Keratinocyte (primary cell): ENCODE results near the gene SBNO1. TPM values are rescaled to one million over a fixed set of nuclear protein-coding genes. Genes with fewer than 3 reads are reported as not detected.

Experiments used
- DNase-seq: peaks from one replicate; pipeline ENCODE4 v3.0.0-alpha.2; 2011; ENCODE audit warnings: low read depth, missing footprints, low spot score
- FAIRE-seq: peaks from 2 replicates; lab custom pipeline; 2011; peaks lifted over from hg19 to GRCh38; lab: Jason Lieb, UNC
- H2AFZ ChIP-seq: 2 replicates; pipeline ENCODE4 v1.6.0; 2012; ENCODE audit warnings: low read length, control low read depth, inconsistent platforms; ENCODE audit not compliant: control insufficient read depth
- H3K27ac ChIP-seq: 2 replicates; pipeline ENCODE4 v1.5.1; 2011; ENCODE audit warnings: low read length; ENCODE audit not compliant: control insufficient read depth, insufficient read depth
- H3K27me3 ChIP-seq: 3 replicates; pipeline ENCODE4 v1.6.0; 2011; ENCODE audit warnings: low read length; ENCODE audit not compliant: control insufficient read depth, insufficient read depth; ENCODE audit errors: extremely low read depth
- H3K36me3 ChIP-seq, 2 experiments: 2 replicates in 1 of 2; 3 replicates in 1 of 2; pipeline ENCODE4 v1.5.1; 2011; ENCODE audit warnings: low read length in 2 of 2, mild to moderate bottlenecking in 1 of 2; ENCODE audit not compliant: control insufficient read depth in 2 of 2, insufficient read depth in 2 of 2; ENCODE audit errors: extremely low read depth in 1 of 2
- H3K4me1 ChIP-seq: 3 replicates; pipeline ENCODE4 v1.5.1; 2011; ENCODE audit warnings: low read length; ENCODE audit not compliant: control insufficient read depth, insufficient read depth; ENCODE audit errors: extremely low read depth
- H3K4me2 ChIP-seq: 3 replicates; pipeline ENCODE4 v1.6.0; 2011; ENCODE audit warnings: low read depth, low read length; ENCODE audit not compliant: control insufficient read depth, insufficient read depth; ENCODE audit errors: extremely low read depth
- H3K4me3 ChIP-seq, 3 experiments: fragments of 200-600 bp in 1 of 3; sonication (generic) in 1 of 3; 2 replicates in 2 of 3; 3 replicates in 1 of 3; pipeline ENCODE4 v1.5.1; 2011 to 2016; ENCODE audit warnings: low read length in 3 of 3, mild to moderate bottlenecking in 3 of 3, control low read depth in 2 of 3, inconsistent platforms in 1 of 3, low read depth in 1 of 3, mixed read lengths in 1 of 3, mixed run types in 1 of 3, moderate library complexity in 1 of 3; ENCODE audit not compliant: control insufficient read depth in 2 of 3, insufficient read depth in 2 of 3; ENCODE audit errors: extremely low read depth in 1 of 3
- H3K79me2 ChIP-seq: 2 replicates; pipeline ENCODE4 v1.6.0; 2012; ENCODE audit warnings: low read length; ENCODE audit not compliant: control insufficient read depth, insufficient read depth
- H3K9ac ChIP-seq: 3 replicates; pipeline ENCODE4 v1.6.0; 2011; ENCODE audit warnings: low read length; ENCODE audit not compliant: control insufficient read depth, insufficient read depth; ENCODE audit errors: extremely low read depth
- H3K9me1 ChIP-seq: 3 replicates; pipeline ENCODE4 v1.6.0; 2011; ENCODE audit warnings: low read length; ENCODE audit not compliant: control insufficient read depth, insufficient read depth; ENCODE audit errors: extremely low read depth
- H3K9me3 ChIP-seq: 2 replicates; pipeline ENCODE4 v1.5.1; 2012; ENCODE audit warnings: low read depth, low read length; ENCODE audit not compliant: control insufficient read depth
- H4K20me1 ChIP-seq: 3 replicates; pipeline ENCODE4 v1.6.0; 2011; ENCODE audit warnings: low read length; ENCODE audit not compliant: control insufficient read depth, insufficient read depth; ENCODE audit errors: extremely low read depth
- CTCF ChIP-seq, 3 experiments: IDR thresholded peaks in 1 of 3; conservative IDR thresholded peaks in 1 of 3; optimal IDR thresholded peaks in 1 of 3; 2 replicates in 2 of 3; 3 replicates in 1 of 3; pipeline versions ENCODE3 to v1.5.1; 2011; ENCODE audit warnings: low read length in 3 of 3, mild to moderate bottlenecking in 3 of 3, moderate library complexity in 2 of 3, control low read depth in 1 of 3, inconsistent platforms in 1 of 3; ENCODE audit not compliant: insufficient read depth in 2 of 3; ENCODE audit errors: extremely low read depth in 1 of 3
- EZH2 ChIP-seq: IDR thresholded peaks from one replicate; pipeline ENCODE4 v1.6.1; 2012; ENCODE audit warnings: inconsistent platforms, mild to moderate bottlenecking, low read length, moderate library complexity
- dilution Hi-C: fragments of 300-500 bp; cut with MboI; formaldehyde crosslinking; loops from one replicate; pipeline ENCODE4 v1.7.0; 2020; ENCODE audit warnings: low sequenced_read_pairs; ENCODE audit not compliant: extremely low pct_ligation_motif_present
- polyA plus RNA-seq, 5 experiments: library from polyadenylated mRNA; depleted of rRNA in 3 of 5; stranded (reverse) in 3 of 5; stranded (forward) in 1 of 5; unstranded in 1 of 5; fragments of >200 nt; gene quantifications; 1 replicate in 1 of 5; 2 replicates in 3 of 5; 3 replicates in 1 of 5; pipeline versions ENCODE4 v1.2.1 to v1.2.3, GENCODE V29; 2011 to 2012; ENCODE audit warnings: missing spikeins in 2 of 5, low read depth in 1 of 5, low replicate concordance in 1 of 5

SBNO1 gene
- polyA plus RNA-seq, 1 donor (not counting 4 experiments of a cell fraction or from before 2014, with no cell fraction given) = 18.4 TPM

DNA sequence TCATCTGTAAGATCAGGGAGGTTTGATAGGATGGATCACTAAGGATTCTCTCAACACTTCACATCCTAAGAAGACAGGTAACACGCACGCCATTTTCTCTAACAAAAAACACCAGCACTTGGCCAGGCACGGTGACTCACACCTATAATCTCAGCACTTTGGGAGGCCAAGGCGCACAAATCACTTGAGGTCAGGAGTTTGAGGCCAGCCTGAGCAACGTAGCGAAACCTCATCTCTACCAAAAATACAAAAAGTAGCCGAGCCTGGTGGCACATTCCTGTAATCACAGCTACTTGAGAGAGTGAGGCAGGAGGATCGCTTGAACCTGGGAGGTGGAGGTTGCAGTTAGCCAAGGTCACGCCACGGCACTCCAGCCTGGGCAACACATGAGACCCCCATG, 82.5 kb downstream of the SBNO1 start:
- Histone ChIP-seq H3K36me3 (no peaks in the 10 kb centered on the region), H3K4me2 (no peak overlapping the region), H4K20me1 (no peaks in the 10 kb centered on the region), H3K79me2 (no peaks in the 10 kb centered on the region), H3K4me3 (no peak overlapping the region), H3K9me3 (no peaks in the 10 kb centered on the region), H2AFZ (no peak overlapping the region), H3K9ac (no peak overlapping the region), H3K9me1 (no peaks in the 10 kb centered on the region), H3K4me1 (no peaks in the 10 kb centered on the region), H3K27me3 (no peaks in the 10 kb centered on the region), H3K27ac (no peak overlapping the region)
- no peak for DNase-seq
- TF ChIP-seq CTCF (optimal IDR thresholded peaks at IDR 0.05 in 1 of 3, IDR thresholded peaks at IDR 0.05 in 1 of 3, conservative IDR thresholded peaks at IDR 0.05 in 1 of 3; ENCODE audit: extremely low read depth in 1 of 3, insufficient read depth in 2 of 3, low read length in 3 of 3) (no peak), EZH2 (no peak)
- FAIRE-seq = no peak
- dilution Hi-C loops = no loop called here

DNA sequence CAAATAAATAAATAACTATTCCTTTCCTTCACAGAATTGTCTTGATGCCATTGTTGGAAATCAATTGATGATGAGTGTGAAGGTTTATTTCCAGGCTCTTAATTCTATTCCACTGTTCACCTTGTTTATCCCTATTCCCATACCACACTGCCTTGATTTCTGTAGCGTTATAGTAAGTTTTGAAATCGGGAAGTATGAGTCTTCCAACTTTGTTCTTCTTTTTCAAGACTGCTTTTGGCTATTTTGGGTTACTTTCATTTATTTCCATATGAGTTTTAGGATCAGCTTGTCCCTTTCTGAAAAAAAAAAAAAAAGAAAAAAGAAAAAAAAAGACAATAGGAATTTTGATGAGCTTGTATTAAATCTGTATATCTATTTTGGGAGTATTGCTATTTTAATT, 83.7 kb downstream of the SBNO1 start:
- Histone ChIP-seq H4K20me1 (no peaks in the 10 kb centered on the region), H3K27me3 (no peaks in the 10 kb centered on the region), H3K79me2 (no peaks in the 10 kb centered on the region), H3K27ac (no peak overlapping the region), H2AFZ (no peak overlapping the region), H3K4me1 (no peaks in the 10 kb centered on the region), H3K4me2 (no peak overlapping the region), H3K9me1 (no peaks in the 10 kb centered on the region), H3K9me3 (no peaks in the 10 kb centered on the region), H3K4me3 (no peak overlapping the region), H3K36me3 (no peaks in the 10 kb centered on the region), H3K9ac (no peak overlapping the region)
- TF ChIP-seq EZH2 = no peak
- no peak for TF ChIP-seq CTCF (optimal IDR thresholded peaks at IDR 0.05 in 1 of 3, IDR thresholded peaks at IDR 0.05 in 1 of 3, conservative IDR thresholded peaks at IDR 0.05 in 1 of 3; ENCODE audit: extremely low read depth in 1 of 3, insufficient read depth in 2 of 3, low read length in 3 of 3)
- DNase-seq = no peak
- dilution Hi-C loops = no loop called here
- no peak for FAIRE-seq
